Stomach smooth muscle (tissue), 2 donors: ENCODE measurements around the gene SHE.
"Not testable (repeated sequence)": the region's sequence is repeated elsewhere in the genome, so short reads cannot be mapped to it uniquely, and the experiment has no call there.

Experiments used
- H3K27ac ChIP-seq: one replicate; pipeline ENCODE4 v1.7.0; 2013; ENCODE audit warnings: mild to moderate bottlenecking, low read length, inconsistent platforms
- H3K27me3 ChIP-seq, 2 donors: one replicate each; pipeline ENCODE4 v1.7.0; 2013; ENCODE audit warnings: low read length in 2 of 2; ENCODE audit not compliant: insufficient read depth in 2 of 2, control insufficient read depth in 1 of 2
- H3K36me3 ChIP-seq, 2 donors: one replicate each; pipeline ENCODE4 v1.7.0; 2013; ENCODE audit warnings: low read length in 2 of 2; ENCODE audit not compliant: control insufficient read depth in 2 of 2, insufficient read depth in 2 of 2
- H3K4me1 ChIP-seq: one replicate; pipeline ENCODE4 v1.7.0; 2013; ENCODE audit warnings: low read length; ENCODE audit not compliant: control insufficient read depth, insufficient read depth
- H3K4me3 ChIP-seq, 2 donors: one replicate each; pipeline ENCODE4 v1.7.0; 2013; ENCODE audit warnings: low read length in 2 of 2
- H3K9ac ChIP-seq, 2 donors: one replicate each; pipeline ENCODE4 v1.7.0; 2013; ENCODE audit warnings: low read length in 2 of 2, mild to moderate bottlenecking in 1 of 2
- H3K9me3 ChIP-seq, 2 donors: one replicate each; pipeline ENCODE4 v1.7.0; 2013; ENCODE audit warnings: low read length in 2 of 2; ENCODE audit not compliant: control insufficient read depth in 2 of 2
- donor health status: healthy.
- donor health status: Pancreatic carcinoma.

Gene SHE

DNA sequence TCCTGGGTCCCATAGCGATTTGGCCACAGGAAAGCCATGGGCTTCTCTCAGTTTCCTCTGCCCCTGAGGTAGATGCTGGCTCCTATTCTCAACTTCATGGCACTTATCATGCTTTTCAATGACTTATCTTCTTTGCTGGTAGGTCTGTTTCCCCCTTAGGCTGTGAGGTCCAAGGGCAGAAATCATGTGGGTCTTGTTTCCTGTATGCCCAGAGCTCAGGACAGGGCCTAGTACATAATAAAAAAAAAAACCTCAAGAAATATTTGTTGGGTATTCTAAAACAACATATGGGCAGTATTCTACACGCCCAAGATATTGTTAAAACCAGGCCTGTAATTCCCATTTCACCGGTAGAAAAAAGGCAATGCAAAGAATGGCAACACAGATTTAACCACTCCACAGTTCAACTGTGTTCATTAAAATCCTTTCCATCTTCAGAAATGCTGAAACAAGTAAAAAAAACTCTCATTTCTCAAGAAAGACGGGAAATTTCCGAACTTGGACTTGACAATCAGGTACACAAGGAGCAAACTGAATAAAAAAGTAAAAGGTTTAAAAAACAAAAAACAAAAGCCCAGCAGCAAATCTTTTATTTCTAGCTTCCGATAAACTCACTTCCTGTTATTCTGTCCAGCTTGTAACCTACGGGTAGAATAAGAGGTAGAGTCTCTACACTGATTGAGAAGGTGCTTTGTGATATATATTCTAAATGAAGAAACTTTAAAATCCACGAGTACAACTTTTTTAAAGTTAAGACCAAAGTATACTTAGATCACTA is 6.5 kb downstream of the SHE start:
- Histone ChIP-seq H3K27ac (no peak overlapping the region), H3K27me3 (peaks cover 19 to 30% of the 10 kb centered on the region in 2 donors)

DNA sequence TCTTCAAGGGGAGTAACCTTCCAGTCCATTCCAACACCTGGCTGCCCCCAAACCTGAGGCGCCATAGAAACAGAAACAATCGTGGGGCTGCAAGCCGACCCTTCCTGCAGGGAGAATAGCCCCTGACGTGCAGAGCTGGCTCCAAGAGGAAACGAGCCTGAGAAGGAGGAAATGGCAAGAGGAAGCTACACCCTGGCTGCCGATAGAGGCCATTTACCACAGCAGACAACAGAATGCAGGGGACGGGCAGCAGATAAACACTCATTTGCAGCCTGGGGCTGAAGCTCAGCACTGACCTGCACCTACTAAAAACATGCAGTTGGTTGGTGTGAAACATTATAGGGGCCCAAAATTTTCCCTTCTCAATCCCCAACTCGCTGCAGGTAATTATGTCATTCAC is 8.9 kb downstream of the SHE start:
- H3K9me3 ChIP-seq = no peaks in the 10 kb centered on the region
- no peaks in the 10 kb centered on the region for H3K36me3 ChIP-seq
- peaks cover 6 to 11% of the 10 kb centered on the region in 2 donors for H3K27me3 ChIP-seq
- H3K27ac ChIP-seq = no peak overlapping the region
- H3K4me3 ChIP-seq = no peak overlapping the region
- no peak overlapping the region for H3K9ac ChIP-seq
- no peaks in the 10 kb centered on the region for H3K4me1 ChIP-seq

More for the DNA sequence above, 6.5 kb downstream of the SHE start:
- Histone ChIP-seq H3K4me1 (peaks cover 3% of the 10 kb centered on the region), H3K4me3 (no peak overlapping the region), H3K9me3 (no peaks in the 10 kb centered on the region), H3K36me3 (no peaks in the 10 kb centered on the region), H3K9ac (no peak overlapping the region)

DNA sequence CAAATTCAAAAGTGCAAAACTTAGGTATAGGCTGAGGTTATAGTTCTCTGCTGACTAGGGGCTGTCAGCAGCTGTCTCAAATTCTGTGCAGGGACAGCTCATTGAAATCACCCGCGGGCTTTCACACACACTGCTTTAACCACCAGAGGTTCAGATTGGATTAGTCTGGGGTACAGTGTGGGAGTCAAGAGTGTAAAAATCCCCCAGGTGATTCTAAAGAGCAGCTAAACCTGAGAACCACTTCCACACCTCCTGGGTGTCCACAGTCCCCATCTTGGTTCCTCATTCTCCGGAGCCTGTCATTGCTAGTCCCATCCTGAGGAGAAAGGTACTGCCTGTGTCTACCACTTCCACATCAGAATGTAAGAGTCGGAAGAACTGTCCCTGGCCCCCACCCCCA is 10.1 kb downstream of the SHE start:
- no peaks in the 10 kb centered on the region for H3K9me3 ChIP-seq
- H3K36me3 ChIP-seq = no peaks in the 10 kb centered on the region
- no peak overlapping the region for H3K27ac ChIP-seq
- no peak overlapping the region for H3K9ac ChIP-seq
- H3K27me3 ChIP-seq = peaks cover 6 to 11% of the 10 kb centered on the region in 2 donors
- H3K4me1 ChIP-seq = no peaks in the 10 kb centered on the region
- H3K4me3 ChIP-seq = no peak overlapping the region

DNA sequence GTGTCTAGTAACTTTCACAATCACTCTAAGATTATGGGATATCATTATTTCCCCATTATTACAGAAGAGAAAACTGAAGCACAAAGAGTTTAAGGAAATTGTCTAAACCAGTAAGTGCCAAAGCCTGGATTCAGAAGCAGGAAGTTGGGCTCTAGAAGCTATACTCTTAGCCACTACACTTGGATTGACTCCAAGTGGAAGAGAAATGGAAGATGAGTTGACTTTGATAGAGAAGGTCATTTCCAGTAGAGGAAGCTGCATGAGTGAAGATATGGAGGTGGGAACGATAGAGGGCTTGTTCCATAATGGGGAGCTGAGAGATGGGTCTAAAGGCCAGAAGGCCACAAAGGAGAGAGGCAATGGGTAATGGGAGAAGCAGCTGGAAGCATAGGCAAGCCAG is 11.9 kb downstream of the SHE start:
- peaks cover 7% of the 10 kb centered on the region for H3K4me1 ChIP-seq
- peaks cover 4 to 9% of the 10 kb centered on the region in 2 donors for H3K27me3 ChIP-seq
- no peak overlapping the region for H3K27ac ChIP-seq
- no peaks in the 10 kb centered on the region for H3K9me3 ChIP-seq
- H3K36me3 ChIP-seq = no peaks in the 10 kb centered on the region
- H3K4me3 ChIP-seq = no peak overlapping the region
- no peak overlapping the region for H3K9ac ChIP-seq

DNA sequence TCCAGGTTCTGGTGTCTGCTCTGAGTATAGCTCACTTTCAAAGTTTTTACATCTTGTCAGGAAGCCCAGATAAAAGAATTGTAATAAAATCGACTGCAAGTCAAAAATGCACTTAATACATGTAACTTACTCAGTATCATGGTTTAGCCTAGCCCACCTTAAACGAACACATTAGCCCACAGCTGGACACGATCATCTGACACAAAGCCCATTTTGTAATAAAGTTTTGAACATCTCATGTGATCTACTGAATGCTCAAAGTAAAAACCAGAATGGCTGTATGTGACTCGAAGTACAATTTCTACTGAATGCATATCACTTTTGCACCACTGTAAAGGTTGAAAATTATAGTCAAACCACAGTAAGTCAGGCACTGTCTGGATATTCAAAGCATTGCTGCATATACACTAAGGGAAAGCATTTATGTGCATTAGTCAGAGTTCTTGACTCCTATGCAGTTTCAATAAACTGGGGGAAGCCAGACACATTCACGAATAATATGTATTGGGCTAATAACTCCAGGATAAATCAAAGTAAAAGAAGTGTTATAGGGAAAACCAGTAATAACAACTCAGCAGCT is 12.4 kb downstream of the SHE start:
- Histone ChIP-seq H3K4me1 (peaks cover 7% of the 10 kb centered on the region), H3K27me3 (peaks cover 2 to 8% of the 10 kb centered on the region in 2 donors), H3K27ac (no peak overlapping the region), H3K36me3 (no peaks in the 10 kb centered on the region), H3K9ac (no peak overlapping the region), H3K9me3 (no peaks in the 10 kb centered on the region), H3K4me3 (no peak overlapping the region)

DNA sequence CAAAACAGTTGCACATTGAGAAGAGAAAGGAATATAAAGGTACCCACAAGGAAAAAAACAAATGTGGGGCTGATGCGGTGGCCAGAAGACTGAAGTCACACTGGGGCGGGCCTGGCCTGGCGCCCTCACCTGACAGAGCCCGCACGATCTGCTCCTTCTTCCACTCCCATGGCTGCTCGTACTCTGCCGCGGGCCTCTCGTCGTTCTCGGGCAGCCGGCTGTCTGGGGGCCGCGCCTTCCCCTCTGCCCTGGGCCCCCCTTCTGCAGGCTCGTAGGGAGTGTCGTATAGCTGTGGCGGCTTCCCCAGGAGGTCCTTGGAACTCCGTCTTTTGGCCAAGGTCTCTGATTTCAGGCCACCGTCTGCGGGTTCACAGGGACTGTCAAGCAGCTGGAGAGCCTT is 13.3 kb downstream of the SHE start:
- Histone ChIP-seq H3K27ac (no peak overlapping the region), H3K4me1 (peaks cover 7% of the 10 kb centered on the region), H3K9me3 (no peaks in the 10 kb centered on the region), H3K36me3 (no peaks in the 10 kb centered on the region), H3K27me3 (peaks cover 2 to 8% of the 10 kb centered on the region in 2 donors), H3K9ac (no peak overlapping the region), H3K4me3 (no peak overlapping the region)

DNA sequence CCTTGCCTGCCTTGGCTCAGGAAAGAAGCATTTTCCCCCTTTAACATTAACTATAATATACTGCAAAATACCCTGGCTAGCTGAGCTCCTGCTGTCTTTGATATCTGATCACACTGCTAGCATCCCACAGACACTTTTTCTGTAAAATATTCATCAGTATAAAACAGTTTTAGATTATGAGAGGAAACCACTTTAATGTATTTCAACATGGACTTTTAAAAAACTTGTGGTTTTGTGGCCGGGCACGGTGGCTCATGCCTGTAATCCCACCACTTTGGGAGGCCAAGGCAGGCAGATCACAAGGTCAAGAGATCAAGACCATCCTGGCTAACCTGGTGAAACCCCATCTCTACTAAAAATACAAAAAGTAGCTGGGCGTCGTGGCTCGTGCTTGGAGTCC is 15.5 kb downstream of the SHE start:
- not testable (repeated sequence) for H3K9ac ChIP-seq, H3K4me3 ChIP-seq, H3K27ac ChIP-seq, H3K27me3 ChIP-seq, H3K9me3 ChIP-seq, H3K4me1 ChIP-seq, H3K36me3 ChIP-seq

DNA sequence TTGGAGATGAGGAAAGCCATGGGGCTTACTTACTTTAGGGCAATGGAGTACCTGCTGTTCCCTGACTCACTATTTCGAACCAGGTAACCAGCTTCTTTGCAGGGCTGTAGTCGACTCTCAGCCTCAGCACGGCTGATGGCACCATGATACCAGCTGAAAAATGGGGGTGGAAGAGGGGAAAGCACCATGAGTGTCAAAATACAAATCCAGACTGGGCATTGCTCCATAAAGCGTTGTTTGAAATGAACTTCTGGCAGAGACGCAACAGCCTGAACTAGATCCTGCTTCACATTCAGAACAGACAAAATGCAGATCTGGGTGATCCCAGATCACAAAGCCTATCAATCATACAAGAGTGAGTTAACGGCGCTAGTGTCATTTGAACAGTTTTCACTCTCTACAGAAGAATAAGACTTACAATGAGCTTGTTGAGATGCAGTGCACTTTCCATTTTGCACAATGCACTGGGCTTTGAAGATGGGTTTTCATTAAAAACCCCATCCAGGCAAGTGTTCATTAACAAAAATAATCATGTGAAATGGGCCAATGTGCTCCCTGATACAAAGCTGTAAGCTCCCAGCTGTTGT is 16.2 kb downstream of the SHE start:
- H3K9me3 ChIP-seq = no peaks in the 10 kb centered on the region
- no peaks in the 10 kb centered on the region for H3K36me3 ChIP-seq
- H3K27me3 ChIP-seq = no peaks in the 10 kb centered on the region
- H3K4me3 ChIP-seq = no peak overlapping the region
- no peak overlapping the region for H3K9ac ChIP-seq
- H3K27ac ChIP-seq = peak overlapping the region; percentile 11
- peaks cover 7% of the 10 kb centered on the region for H3K4me1 ChIP-seq

DNA sequence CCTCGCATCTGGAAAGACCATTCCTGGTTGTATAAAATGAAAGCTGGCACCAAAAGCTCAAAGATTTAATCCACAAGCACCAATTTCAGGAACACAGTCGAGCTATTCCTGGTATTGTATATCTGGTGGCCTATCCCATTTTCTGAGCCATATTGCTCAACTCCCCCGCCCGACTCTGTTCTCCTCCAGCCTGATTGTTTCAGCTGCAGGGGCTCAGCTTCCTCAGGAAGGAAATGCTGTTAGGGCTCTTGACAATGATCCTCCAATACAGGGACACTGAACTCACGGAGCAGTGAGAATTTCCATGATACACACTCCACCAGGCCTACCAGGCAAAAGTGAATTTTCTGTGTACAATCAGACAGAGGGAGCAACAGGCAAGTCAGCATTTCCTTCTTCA is 17.1 kb downstream of the SHE start:
- Histone ChIP-seq H3K27me3 (no peaks in the 10 kb centered on the region), H3K9me3 (no peaks in the 10 kb centered on the region), H3K4me3 (no peak overlapping the region), H3K4me1 (peaks cover 8% of the 10 kb centered on the region), H3K36me3 (no peaks in the 10 kb centered on the region), H3K27ac (no peak overlapping the region), H3K9ac (no peak overlapping the region)

DNA sequence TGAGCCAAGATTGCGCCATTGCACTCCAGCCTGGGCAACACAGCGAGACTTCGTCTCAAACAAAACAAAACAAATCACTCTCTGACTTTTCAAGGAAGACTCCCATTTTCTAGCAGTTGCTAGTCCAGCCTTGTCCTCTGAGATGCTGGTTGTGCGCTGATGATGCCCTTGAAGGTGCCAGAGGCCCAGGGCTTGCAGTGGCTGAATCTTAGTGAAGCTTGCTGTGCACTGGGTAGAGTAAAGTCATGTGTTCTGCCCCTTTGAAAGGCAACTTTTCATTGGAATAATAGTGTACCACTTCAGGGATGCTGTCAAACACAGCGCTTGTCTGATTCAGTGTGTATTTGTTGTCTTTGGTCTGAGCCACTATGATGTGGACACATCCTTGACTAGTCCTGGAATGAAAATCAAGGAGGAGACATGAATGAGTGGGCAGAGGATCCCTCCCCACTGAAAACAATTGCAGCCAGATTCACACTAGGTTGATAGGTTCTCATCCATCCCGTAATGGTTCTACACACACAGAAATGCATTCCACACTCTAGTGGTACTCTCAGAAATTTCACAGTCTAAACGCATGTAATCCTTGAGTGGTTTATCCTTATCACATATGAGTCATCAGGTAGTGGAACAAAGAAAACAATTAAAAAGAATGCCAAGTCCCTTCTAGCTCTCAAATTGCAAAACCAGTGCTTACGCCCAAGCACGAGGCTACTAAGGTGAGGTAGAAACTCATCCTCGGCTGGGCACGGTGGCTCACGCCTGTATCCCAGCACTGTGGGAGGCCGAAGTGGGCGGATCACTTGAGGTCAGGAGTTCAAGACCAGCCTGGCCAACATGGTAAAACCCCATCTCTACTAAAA is 18.0 kb downstream of the SHE start:
- H3K9ac ChIP-seq = no peak overlapping the region
- no peak overlapping the region for H3K4me3 ChIP-seq
- peaks cover 11% of the 10 kb centered on the region for H3K4me1 ChIP-seq
- H3K36me3 ChIP-seq = no peaks in the 10 kb centered on the region
- no peaks in the 10 kb centered on the region for H3K27me3 ChIP-seq
- H3K9me3 ChIP-seq = no peaks in the 10 kb centered on the region
- H3K27ac ChIP-seq = no peak overlapping the region
